Lower lobe of right lung (tissue), 2 donors: ENCODE measurements around the gene RETREG2. TPM values are rescaled to one million over a fixed set of nuclear protein-coding genes. Genes with fewer than 3 reads are reported as not detected.

Source experiments
- ATAC-seq, 2 donors: fragments of 200-7000 bp; cut with Tn5 transposase; one replicate each; pipeline ENCODE4 v1.9.1; 2020 to 2022; ENCODE audit warnings: mild to moderate bottlenecking in 2 of 2, moderate library complexity in 2 of 2
- DNase-seq: peaks from one replicate; pipeline ENCODE4 v3.0.0-alpha.2; 2020
- H3K27ac ChIP-seq: fragments of 200-600 bp; one replicate; pipeline ENCODE4 v1.8.0; 2022
- H3K27me3 ChIP-seq: fragments of 200-600 bp; one replicate; pipeline ENCODE4 v1.8.0; 2022; ENCODE audit warnings: low read depth
- H3K36me3 ChIP-seq: fragments of 200-600 bp; one replicate; pipeline ENCODE4 v1.8.0; 2022; ENCODE audit warnings: mild to moderate bottlenecking
- H3K4me1 ChIP-seq: fragments of 200-600 bp; one replicate; pipeline ENCODE4 v1.8.0; 2022
- H3K4me3 ChIP-seq: fragments of 200-600 bp; one replicate; pipeline ENCODE4 v1.8.0; 2022; ENCODE audit warnings: mild to moderate bottlenecking
- H3K9me3 ChIP-seq: fragments of 200-600 bp; one replicate; pipeline ENCODE4 v1.8.0; 2022
- CTCF ChIP-seq: fragments of 200-600 bp; IDR thresholded peaks from one replicate; pipeline ENCODE4 v1.8.0; 2022; ENCODE audit warnings: antibody characterized with exemption, mild to moderate bottlenecking
- intact Hi-C: fragments of 100-400 bp; cut with DNase I; formaldehyde crosslinking; loops from one replicate; pipeline ENCODE4 v1.11.0; 2022
- total RNA-seq: library from RNA; stranded (reverse); fragmentation: NEBNext Ultra II Directional; extraction: Animal tissue kit (Norgen Biotek cat#: 25700); gene quantifications from one replicate; pipeline ENCODE4 v1.2.1, GENCODE V29; 2021
- donor health status: DM: no; HTN: yes; CAD: no; lungs with severe emphysema.

Gene RETREG2
- total RNA-seq, 1 donor from 2014 or later = 82.3 TPM

GRCh38 chr2:219228041-219228910 lies 50.2 kb downstream of the RETREG2 start:
- ATAC-seq (no peak), DNase-seq (no peak)
- intact Hi-C loops = no loop called here
- Histone ChIP-seq H3K36me3 (peaks cover 60% of the 10 kb centered on the region), H3K4me1 (peaks cover 39% of the 10 kb centered on the region), H3K27me3 (no peaks in the 10 kb centered on the region), H3K27ac (peak overlapping the region; percentile 95), H3K9me3 (no peaks in the 10 kb centered on the region), H3K4me3 (peak overlapping the region; percentile 69)
- TF ChIP-seq CTCF = no peak

DNA sequence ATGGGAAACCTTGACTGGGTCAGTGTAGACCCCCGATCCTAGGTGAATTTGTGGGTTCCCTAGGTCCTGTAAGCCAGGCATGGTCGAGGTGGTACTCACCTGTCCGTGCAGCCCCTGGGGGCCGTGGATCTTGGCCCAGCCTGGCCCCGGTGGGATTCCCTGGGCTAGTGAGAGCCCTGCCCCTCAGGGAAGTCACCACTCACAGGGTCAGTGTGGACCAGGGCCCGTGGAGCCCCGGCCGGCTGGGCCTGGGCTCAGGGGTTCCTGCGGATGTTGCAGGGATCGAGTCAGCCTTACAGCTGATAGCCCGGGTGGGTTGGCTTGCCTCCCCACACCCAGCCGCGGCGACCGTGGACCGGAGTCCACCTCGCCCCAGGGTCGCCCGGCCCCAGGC lies 50.8 kb downstream of the RETREG2 start:
- no peak for DNase-seq
- H3K27ac ChIP-seq = peak overlapping the region; percentile 95
- peak overlapping the region; percentile 69 for H3K4me3 ChIP-seq
- peaks cover 39% of the 10 kb centered on the region for H3K4me1 ChIP-seq
- no peak for ATAC-seq
- H3K9me3 ChIP-seq = no peaks in the 10 kb centered on the region
- intact Hi-C loops = no loop called here
- H3K36me3 ChIP-seq = peaks cover 60% of the 10 kb centered on the region
- TF ChIP-seq CTCF = no peak
- no peaks in the 10 kb centered on the region for H3K27me3 ChIP-seq

GRCh38 chr2:219229305-219230058 lies 51.4 kb downstream of the RETREG2 start, which contains the start of the genes ANKZF1 and ATG9A:
ANKZF1 (plus strand) TSS chr2:219229806; CDS start chr2:219230258, 452 bp downstream.
ATG9A (minus strand) TSS chr2:219229636; CDS start chr2:219228024, 1,612 bp downstream.
- Histone ChIP-seq H3K27me3 (no peaks in the 10 kb centered on the region), H3K9me3 (no peaks in the 10 kb centered on the region), H3K4me3 (peak within 1 kb of the TSS; percentile 69), H3K27ac (peak within 1 kb of the TSS; percentile 95), H3K36me3 (peaks cover 60% of the 10 kb centered on the region), H3K4me1 (peaks cover 39% of the 10 kb centered on the region)
- no peak for TF ChIP-seq CTCF
- intact Hi-C loops = no loop called here
- DNase-seq (peak; percentile 99), ATAC-seq (peak; percentile 98 to 99)

DNA sequence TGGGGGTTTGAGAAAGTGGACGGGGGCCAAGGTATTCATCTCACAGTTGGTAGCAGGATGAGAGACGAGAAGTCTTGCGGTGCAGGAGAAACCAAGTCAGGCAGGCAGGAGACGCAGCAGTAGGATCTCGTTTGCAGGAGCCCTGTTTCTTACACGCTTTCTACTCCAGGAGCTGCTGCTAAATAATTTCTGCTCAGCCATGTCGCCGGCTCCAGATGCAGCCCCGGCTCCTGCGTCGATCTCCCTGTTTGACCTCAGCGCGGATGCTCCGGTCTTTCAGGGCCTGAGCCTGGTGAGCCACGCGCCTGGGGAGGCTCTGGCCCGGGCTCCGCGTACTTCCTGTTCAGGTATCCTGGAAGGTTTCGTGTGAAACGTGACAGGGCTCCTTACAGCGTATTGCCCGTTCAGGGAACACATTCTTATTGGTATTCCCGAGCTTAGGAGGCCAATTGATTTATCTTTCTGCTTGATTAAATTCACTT lies 52.0 kb downstream of the RETREG2 start:
- no peak for TF ChIP-seq CTCF
- peak overlapping the region; percentile 69 for H3K4me3 ChIP-seq
- peaks cover 39% of the 10 kb centered on the region for H3K4me1 ChIP-seq
- peaks cover 60% of the 10 kb centered on the region for H3K36me3 ChIP-seq
- peak overlapping the region; percentile 95 for H3K27ac ChIP-seq
- H3K9me3 ChIP-seq = no peaks in the 10 kb centered on the region
- peak; percentile 47 to 58 for ATAC-seq
- peak; percentile 82 for DNase-seq
- H3K27me3 ChIP-seq = no peaks in the 10 kb centered on the region
- intact Hi-C loops = no loop called here

DNA sequence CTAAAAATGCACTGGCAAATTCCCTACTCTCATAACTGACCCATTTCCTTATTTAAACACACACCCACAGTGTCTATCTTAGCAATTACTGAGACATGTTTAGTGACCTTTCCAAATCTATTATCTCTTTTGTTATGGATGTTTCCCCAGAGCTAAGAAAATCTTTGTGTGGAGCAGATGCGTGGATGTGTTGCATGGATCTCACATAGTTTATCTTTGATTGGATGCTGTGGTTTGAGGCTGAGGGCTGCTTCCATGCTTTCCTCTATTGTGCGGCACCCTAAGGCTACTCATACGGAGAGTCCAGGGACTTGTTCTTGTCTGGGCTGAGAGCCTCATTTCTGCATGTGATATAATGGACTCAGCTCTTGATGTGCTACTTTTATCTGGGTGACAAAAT lies 56.3 kb downstream of the RETREG2 start:
- intact Hi-C loops = no loop called here
- Histone ChIP-seq H3K27ac (no peak overlapping the region), H3K9me3 (no peaks in the 10 kb centered on the region), H3K4me1 (peaks cover 17% of the 10 kb centered on the region), H3K4me3 (no peak overlapping the region), H3K36me3 (peaks cover 80% of the 10 kb centered on the region), H3K27me3 (no peaks in the 10 kb centered on the region)
- TF ChIP-seq CTCF = no peak
- ATAC-seq (no peak), DNase-seq (no peak)

Other genes with a start within 250 kb of the RETREG2 start
- gene CDK5R2, start 218.6 kb upstream of the RETREG2 start, total RNA-seq = not detected
- not detected for gene FEV, start 193.1 kb upstream of the RETREG2 start, total RNA-seq
- not detected for gene CRYBA2, start 184.9 kb upstream of the RETREG2 start, total RNA-seq
- gene CFAP65, start 136.8 kb upstream of the RETREG2 start, total RNA-seq = 7.6 TPM
- gene IHH, start 117.4 kb upstream of the RETREG2 start, total RNA-seq = 0.71 TPM
- 13.0 TPM for gene NHEJ1, start 17.5 kb upstream of the RETREG2 start, total RNA-seq
- 3.4 TPM for gene SLC23A3, start 8.2 kb upstream of the RETREG2 start, total RNA-seq
- gene CNPPD1, start 1.4 kb upstream of the RETREG2 start, total RNA-seq = 67.7 TPM
- 32.6 TPM for gene ZFAND2B, start 28.5 kb downstream of the RETREG2 start, total RNA-seq
- 15.4 TPM for gene ABCB6, start 40.7 kb downstream of the RETREG2 start, total RNA-seq
- gene ATG9A, start 51.4 kb downstream of the RETREG2 start, total RNA-seq = 45.7 TPM
- gene ANKZF1, start 51.5 kb downstream of the RETREG2 start, total RNA-seq = 46.1 TPM
- 12.6 TPM for gene GLB1L, start 67.2 kb downstream of the RETREG2 start, total RNA-seq
- 26.7 TPM for gene STK16, start 67.2 kb downstream of the RETREG2 start, total RNA-seq
- 3.5 TPM for gene TUBA4B, start 75.0 kb downstream of the RETREG2 start, total RNA-seq
- 35.0 TPM for gene TUBA4A, start 75.6 kb downstream of the RETREG2 start, total RNA-seq
- 76.6 TPM for gene DNAJB2, start 101.1 kb downstream of the RETREG2 start, total RNA-seq
- not detected for gene PTPRN, start 131.1 kb downstream of the RETREG2 start, total RNA-seq
- not detected for gene RESP18, start 154.5 kb downstream of the RETREG2 start, total RNA-seq
- 79.5 TPM for gene DNPEP, start 209.6 kb downstream of the RETREG2 start, total RNA-seq
- 64.5 TPM for gene DES, start 240.1 kb downstream of the RETREG2 start, total RNA-seq